GM21717 (cell line): ENCODE data around the gene AGO3.

Source experiments
- ATAC-seq: cut with Tn5 transposase; IDR thresholded peaks from one replicate; pipeline ENCODE4 v1.9.1; 2021; ENCODE audit warnings: mild to moderate bottlenecking, moderate library complexity; ENCODE audit not compliant: unreplicated experiment

AGO3 gene

DNA sequence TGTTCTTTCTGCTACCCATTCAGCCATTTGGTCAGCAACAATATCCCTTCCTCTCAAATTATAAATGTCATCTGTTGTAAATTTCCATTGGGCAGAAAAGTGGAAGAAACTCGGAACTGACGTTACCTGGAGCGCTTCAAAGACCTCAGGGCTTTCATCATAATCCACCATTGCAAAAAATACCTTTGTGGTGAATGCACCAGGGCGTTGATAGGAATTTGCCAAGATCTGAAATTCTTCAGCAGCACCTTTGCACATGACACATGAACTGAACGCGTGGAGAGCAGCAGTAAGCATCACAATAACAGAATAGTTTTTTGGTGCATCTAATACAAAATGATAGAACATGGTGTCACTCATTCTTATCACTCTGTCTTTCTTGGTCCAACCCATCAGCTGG lies 149.9 kb downstream of the AGO3 start:
- ATAC-seq: no peak

GRCh38 chr1:36081926-36082485 lies 151.1 kb downstream of the AGO3 start:
- ATAC-seq: no peak

DNA sequence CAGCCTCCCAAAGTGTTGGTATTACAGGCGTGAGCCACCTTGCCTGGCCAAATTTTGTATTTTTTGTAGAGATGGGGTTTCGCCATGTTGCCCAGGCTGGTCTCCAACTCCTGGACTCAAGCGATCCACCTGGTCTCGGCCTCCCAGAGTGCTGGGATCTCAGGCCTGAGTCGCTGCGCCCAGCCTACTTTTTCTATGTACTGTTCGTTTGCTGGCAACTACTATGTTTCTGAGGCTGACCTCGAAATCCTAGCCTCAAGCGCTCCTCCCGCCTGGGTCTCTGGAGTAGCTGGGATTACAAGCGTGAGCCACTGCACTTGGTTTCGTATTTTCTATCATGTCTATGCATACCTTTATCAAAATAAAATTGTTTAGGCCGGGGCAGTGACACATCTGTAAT lies 152.3 kb downstream of the AGO3 start:
- ATAC-seq: no peak

GRCh38 chr1:36083635-36084496 lies 153.0 kb downstream of the AGO3 start, which contains the start of gene TEKT2:
TSS of gene TEKT2 (plus strand) at chr1:36084094. CDS start at chr1:36084922, 828 bp downstream.
- no peak for ATAC-seq

DNA sequence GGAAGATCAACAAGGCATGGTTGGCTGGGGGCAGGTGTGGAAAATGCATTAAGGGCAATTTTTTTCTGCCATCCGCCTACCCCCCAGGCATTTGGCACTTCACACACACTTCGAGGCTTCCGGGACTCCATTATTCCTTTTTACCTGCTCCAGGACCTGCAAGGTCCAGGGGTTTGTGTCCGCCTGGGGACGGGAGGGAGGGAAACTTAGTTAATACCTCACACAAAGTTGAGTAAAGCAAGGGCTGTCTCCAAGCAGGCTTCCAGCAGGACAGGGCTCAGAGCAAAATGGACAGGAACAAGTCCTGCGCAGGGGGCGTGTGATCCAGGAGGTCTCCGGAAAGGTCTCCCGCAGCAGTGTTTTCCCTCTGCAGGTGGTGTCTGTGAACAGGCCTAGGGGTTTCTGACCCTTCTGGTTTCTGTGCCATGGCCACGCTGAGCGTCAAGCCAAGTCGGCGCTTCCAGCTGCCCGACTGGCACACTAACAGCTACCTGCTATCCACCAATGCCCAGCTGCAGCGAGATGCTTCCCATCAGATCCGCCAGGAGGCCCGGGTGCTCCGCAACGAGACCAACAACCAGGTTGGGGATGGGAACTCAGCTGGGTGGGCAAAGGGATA lies 153.7 kb downstream of the AGO3 start:
- no peak for ATAC-seq

GRCh38 chr1:36085126-36085525 lies 154.2 kb downstream of the AGO3 start:
- ATAC-seq: no peak

- no peak for ATAC-seq
Observed at GRCh38 chr1:36085686-36086526, 155.0 kb downstream of the AGO3 start.

DNA sequence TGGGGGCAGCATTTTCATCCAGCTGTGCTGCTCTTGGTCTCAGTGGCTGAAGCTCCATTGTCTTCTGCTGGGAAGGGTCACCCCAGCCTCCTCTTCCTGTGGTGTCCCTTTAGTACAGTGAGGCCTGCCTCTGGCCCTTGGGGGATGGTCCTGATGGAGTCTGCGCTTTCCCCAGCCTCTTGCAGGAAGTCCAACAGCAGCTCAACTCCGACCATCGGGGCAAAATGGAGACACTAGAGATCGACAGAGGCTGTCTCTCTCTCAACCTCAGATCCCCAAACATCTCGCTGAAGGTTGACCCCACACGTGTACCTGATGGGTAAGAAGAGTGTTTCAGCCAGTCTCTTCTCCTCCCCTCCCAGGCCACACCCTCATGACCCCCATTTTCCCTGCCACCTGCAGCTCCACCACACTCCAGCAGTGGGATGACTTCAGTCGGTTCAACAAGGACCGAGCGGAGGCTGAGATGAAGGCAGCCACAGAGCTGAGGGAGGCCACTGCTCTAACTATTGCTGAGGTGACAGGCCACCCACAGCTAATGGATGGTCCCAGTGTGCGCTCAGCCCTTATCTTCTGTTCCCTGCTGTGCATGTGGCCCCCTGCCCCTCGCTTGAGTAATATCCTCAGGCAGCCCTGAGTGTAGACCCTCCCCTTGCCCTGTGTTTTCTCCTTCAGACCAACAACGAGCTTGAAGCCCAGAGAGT lies 155.8 kb downstream of the AGO3 start:
- ATAC-seq: no peak

DNA sequence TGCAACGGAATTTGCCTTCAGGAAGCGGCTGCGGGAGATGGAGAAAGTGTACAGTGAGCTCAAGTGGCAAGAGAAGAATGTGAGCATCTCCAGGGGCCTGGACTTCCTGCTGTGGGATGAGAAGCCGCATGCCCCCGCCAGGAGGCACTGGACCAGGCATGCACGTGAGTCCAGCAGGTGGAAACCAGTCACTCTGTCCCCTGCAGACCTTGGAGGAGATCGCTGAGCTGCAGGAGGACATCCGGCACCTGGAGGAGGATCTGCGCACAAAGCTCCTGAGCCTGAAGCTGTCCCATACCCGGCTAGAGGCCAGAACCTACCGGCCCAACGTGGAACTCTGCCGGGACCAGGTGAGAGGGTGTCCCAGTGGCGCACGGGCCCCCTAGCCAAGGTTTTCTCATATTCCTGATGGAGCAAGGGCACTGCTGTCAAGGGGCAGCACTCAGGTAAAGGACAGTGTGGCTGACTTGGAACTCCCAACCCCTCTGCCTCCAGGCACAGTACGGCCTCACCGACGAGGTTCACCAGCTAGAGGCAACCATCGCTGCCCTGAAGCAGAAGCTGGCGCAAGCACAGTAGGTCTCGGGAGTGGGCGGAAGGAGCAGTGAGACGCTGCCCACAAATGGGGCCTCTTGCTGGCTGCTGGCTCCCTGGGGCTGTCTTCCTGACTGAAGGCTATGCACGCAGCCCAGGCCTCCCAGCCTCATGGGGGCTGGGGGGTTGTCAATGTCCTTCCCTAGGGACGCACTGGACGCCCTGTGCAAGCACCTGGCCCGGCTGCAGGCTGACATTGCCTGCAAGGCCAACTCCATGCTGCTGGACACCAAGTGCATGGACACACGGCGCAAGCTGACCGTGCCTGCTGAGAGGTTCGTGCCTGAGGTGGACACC lies 156.6 kb downstream of the AGO3 start:
- ATAC-seq: no peak

- ATAC-seq: no peak
Observed at GRCh38 chr1:36088265-36088576, 157.3 kb downstream of the AGO3 start.

- peak; percentile 67 for ATAC-seq
Observed at GRCh38 chr1:36088577-36089392, 157.9 kb downstream of the AGO3 start, which contains the start of gene ADPRS. TSS of gene ADPRS (plus strand) at chr1:36088892. CDS start at chr1:36088905, 13 bp downstream.

GRCh38 chr1:36089393-36090121 lies 158.7 kb downstream of the AGO3 start:
- ATAC-seq: peak; percentile 10

DNA sequence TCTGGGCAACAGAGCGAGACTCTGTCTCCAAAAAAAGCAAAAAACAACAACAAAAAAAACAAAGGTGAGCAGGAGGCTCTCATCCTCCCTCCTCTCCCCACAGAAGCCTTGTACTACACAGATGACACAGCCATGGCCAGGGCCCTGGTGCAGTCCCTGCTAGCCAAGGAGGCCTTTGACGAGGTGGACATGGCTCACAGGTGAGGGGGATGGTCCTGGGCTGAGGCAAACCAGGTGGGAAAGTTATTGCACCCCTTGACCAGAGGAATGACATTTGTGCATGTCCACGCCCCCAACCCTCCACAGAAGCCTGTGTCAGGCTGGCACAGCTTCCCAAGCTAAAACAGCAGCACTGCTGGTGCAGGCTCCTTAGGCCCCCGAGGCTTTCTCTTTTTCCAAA lies 160.2 kb downstream of the AGO3 start:
- no peak for ATAC-seq

- ATAC-seq: no peak
Observed at GRCh38 chr1:36091698-36092097, 160.8 kb downstream of the AGO3 start.

- no peak for ATAC-seq
Observed at GRCh38 chr1:36092166-36092797, 161.4 kb downstream of the AGO3 start.

DNA sequence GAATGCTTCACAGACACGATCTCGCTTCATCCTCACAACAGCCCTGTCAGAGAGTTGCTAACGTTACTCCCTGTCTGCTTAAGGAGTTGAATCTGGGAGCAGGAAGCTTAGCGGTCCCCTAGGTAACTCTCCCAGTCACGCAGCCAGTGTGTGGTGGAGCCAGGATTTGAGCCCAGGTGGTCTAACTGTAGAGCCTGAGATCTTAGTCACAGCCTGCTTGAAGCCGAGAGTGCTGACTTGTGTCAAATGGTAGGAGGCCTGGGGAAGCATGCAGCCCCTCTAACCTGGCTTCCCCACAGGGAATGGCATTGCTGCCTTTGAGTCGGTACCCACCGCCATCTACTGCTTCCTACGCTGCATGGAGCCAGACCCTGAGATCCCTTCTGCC lies 161.9 kb downstream of the AGO3 start:
- ATAC-seq: no peak

DNA sequence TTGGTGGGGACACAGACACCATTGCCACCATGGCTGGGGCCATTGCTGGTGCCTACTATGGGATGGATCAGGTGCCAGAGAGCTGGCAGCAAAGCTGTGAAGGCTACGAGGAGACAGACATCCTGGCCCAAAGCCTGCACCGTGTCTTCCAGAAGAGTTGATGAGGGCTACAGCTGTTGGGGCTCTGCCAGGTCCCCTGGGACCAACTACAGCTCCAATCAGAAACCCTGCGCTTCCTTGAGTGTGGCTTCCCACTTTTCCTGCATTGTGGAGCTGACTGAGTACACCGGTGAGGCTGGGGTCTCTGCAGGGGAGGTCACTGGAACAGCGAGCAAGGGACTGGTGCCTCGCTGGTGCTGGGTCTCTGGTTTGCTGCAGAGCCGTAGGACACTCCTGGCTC lies 162.3 kb downstream of the AGO3 start:
- no peak for ATAC-seq

- no peak for ATAC-seq
Observed at GRCh38 chr1:36093929-36094328, 163.0 kb downstream of the AGO3 start.
